ENCODE measurements around the gene TMEM39A.

TMEM39A gene

DNA sequence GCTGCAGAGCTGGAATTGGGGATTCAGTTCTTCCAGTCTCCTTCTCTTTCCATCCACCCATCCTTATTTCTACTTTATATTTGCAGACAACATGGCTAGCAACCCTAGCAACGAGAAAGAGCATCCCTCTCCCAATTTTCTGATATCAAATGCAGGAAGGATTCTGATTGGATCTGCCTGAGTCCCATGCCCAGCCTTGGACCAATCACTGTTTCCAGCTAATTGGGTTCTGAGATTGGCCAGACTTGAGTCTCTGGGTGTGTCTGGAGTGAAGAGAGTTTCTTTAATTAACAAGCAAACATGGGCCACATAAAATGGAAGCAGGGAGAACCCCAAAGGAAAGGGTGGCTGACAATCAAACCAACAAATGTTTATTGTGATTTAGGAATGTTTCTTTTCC, 60.6 kb downstream of the TMEM39A start:
- Histone ChIP-seq H3K4me1 (ENCODE audit: control insufficient read depth in 1 of 2, insufficient read depth in 2 of 2, low read length in 2 of 2) (no peaks in the 10 kb centered on the region), H3K27ac (ENCODE audit: low read depth, low read length) (no peak overlapping the region), H3K36me3 (ENCODE audit: control insufficient read depth in 1 of 2, insufficient read depth in 2 of 2, low read length in 2 of 2) (peaks cover 0 to 4% of the 10 kb centered on the region in 2 donors)

DNA sequence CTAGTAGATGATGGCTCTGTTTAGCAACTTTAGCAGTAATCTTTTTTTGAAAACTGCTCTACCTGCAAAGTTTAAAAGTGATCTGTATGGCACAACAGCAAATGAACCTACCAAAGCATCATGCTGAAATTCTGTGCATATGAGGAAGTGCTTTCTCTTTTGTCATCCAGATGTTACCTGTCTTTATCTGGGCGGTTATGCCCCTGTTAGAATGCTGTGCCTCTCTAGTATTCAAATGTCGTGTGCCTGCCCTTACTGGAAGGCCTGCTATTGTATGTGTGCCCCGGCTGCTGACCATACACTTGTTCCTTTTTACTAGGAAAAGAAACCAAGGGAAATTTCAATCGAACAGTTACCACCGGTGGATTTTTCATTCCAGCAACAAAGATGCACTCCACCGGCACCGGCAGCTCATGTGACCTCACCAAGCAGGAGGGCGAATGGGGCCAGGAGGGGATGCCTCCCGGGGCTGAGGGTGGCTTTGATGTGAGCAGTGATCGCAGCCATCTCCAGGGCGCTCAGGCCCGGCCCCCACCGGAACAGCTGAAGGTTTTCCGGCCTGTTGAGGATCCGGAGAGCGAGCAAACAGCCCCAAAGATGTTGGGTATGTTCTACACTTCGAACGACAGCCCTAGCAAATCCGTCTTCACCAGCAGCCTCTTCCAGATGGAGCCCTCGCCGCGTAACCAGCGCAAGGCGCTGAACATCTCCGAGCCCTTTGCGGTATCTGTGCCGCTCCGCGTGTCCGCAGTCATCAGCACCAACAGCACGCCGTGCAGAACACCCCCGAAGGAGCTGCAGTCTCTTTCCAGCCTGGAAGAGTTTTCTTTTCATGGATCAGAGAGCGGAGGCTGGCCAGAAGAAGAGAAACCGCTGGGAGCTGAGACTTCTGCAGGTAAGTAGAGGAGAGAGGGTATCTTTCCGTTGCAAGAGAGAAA, 61.6 kb downstream of the TMEM39A start:
- no peak overlapping the region for H3K27ac ChIP-seq (ENCODE audit: low read depth, low read length)
- no peak overlapping the region for H3K4me3 ChIP-seq (ENCODE audit: low read depth in 1 of 2, low read length in 2 of 2)
- H3K36me3 ChIP-seq (ENCODE audit: control insufficient read depth in 1 of 2, insufficient read depth in 2 of 2, low read length in 2 of 2) = peaks cover 0 to 9% of the 10 kb centered on the region in 2 donors

More for the DNA sequence above, 60.6 kb downstream of the TMEM39A start:
- Histone ChIP-seq H3K4me3 (ENCODE audit: low read depth in 1 of 2, low read length in 2 of 2) (no peak overlapping the region), H3K27me3 (ENCODE audit: control insufficient read depth in 1 of 2, insufficient read depth in 2 of 2, low read length in 2 of 2) (no peaks in the 10 kb centered on the region), H3K9me3 (ENCODE audit: control insufficient read depth in 1 of 2, low read length in 2 of 2) (no peaks in the 10 kb centered on the region), H3K9ac (ENCODE audit: low read depth in 1 of 2, low read length in 2 of 2) (no peak overlapping the region)

GRCh38 chr3:119401069-119401468, 62.3 kb downstream of the TMEM39A start:
- H3K4me3 ChIP-seq (ENCODE audit: low read depth in 1 of 2, low read length in 2 of 2) = no peak overlapping the region
- no peaks in the 10 kb centered on the region for H3K9me3 ChIP-seq (ENCODE audit: control insufficient read depth in 1 of 2, low read length in 2 of 2)
- H3K9ac ChIP-seq (ENCODE audit: low read depth in 1 of 2, low read length in 2 of 2) = no peak overlapping the region
- no peaks in the 10 kb centered on the region for H3K4me1 ChIP-seq (ENCODE audit: control insufficient read depth in 1 of 2, insufficient read depth in 2 of 2, low read length in 2 of 2)
- H3K36me3 ChIP-seq (ENCODE audit: control insufficient read depth in 1 of 2, insufficient read depth in 2 of 2, low read length in 2 of 2) = peaks cover 0 to 9% of the 10 kb centered on the region in 2 donors
- H3K27me3 ChIP-seq (ENCODE audit: control insufficient read depth in 1 of 2, insufficient read depth in 2 of 2, low read length in 2 of 2) = no peaks in the 10 kb centered on the region
- H3K27ac ChIP-seq (ENCODE audit: low read depth, low read length) = no peak overlapping the region

More for the DNA sequence above, 61.6 kb downstream of the TMEM39A start:
- Histone ChIP-seq H3K9me3 (ENCODE audit: control insufficient read depth in 1 of 2, low read length in 2 of 2) (no peaks in the 10 kb centered on the region), H3K4me1 (ENCODE audit: control insufficient read depth in 1 of 2, insufficient read depth in 2 of 2, low read length in 2 of 2) (no peaks in the 10 kb centered on the region), H3K27me3 (ENCODE audit: control insufficient read depth in 1 of 2, insufficient read depth in 2 of 2, low read length in 2 of 2) (no peaks in the 10 kb centered on the region), H3K9ac (ENCODE audit: low read depth in 1 of 2, low read length in 2 of 2) (no peak overlapping the region)

DNA sequence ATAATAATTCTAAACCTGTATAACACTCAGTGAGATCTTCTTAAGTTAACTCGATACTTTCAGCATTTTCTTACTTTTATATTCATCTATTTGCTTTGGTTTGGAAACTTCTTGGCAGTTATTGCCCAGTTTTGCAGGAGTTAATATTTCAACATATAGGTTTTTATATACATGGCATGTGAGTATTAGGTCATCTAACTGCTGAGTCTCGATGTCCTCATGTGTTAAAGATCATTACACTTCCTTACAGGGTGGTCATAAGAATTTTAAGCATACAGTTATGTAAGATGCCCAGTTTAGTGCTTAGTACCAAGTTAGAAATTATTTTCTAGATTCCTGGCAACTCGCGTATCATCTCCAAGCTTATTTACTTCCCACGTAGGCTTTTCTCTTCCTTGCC, 62.9 kb downstream of the TMEM39A start:
- Histone ChIP-seq H3K36me3 (ENCODE audit: control insufficient read depth in 1 of 2, insufficient read depth in 2 of 2, low read length in 2 of 2) (peaks cover 0 to 7% of the 10 kb centered on the region in 2 donors), H3K27ac (ENCODE audit: low read depth, low read length) (no peak overlapping the region), H3K9me3 (ENCODE audit: control insufficient read depth in 1 of 2, low read length in 2 of 2) (no peaks in the 10 kb centered on the region), H3K4me1 (ENCODE audit: control insufficient read depth in 1 of 2, insufficient read depth in 2 of 2, low read length in 2 of 2) (no peaks in the 10 kb centered on the region), H3K9ac (ENCODE audit: low read depth in 1 of 2, low read length in 2 of 2) (no peak overlapping the region), H3K4me3 (ENCODE audit: low read depth in 1 of 2, low read length in 2 of 2) (no peak overlapping the region), H3K27me3 (ENCODE audit: control insufficient read depth in 1 of 2, insufficient read depth in 2 of 2, low read length in 2 of 2) (no peaks in the 10 kb centered on the region)

DNA sequence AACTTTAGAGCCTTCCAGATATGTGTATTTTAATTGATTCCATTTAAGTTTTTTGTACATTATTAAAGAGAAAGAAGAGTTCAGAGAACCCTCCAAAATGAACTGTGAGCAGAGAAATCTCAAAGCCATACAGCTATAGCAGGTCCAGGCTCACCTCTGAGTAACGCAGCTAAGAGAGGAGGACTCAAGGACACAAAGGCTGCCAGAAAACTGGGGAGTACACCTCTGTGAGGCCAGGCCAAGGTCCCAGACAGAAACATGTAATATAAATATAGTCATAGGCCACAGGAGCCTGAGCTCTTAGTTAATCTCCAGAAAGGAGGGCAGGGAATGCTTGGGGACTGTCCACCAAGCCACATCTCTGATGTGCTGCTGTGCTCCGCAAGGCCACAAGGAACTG, 66.5 kb downstream of the TMEM39A start:
- H3K4me1 ChIP-seq (ENCODE audit: control insufficient read depth in 1 of 2, insufficient read depth in 2 of 2, low read length in 2 of 2) = no peaks in the 10 kb centered on the region
- H3K4me3 ChIP-seq (ENCODE audit: low read depth in 1 of 2, low read length in 2 of 2) = no peak overlapping the region
- no peak overlapping the region for H3K27ac ChIP-seq (ENCODE audit: low read depth, low read length)
- H3K9me3 ChIP-seq (ENCODE audit: control insufficient read depth in 1 of 2, low read length in 2 of 2) = no peaks in the 10 kb centered on the region
- no peaks in the 10 kb centered on the region for H3K27me3 ChIP-seq (ENCODE audit: control insufficient read depth in 1 of 2, insufficient read depth in 2 of 2, low read length in 2 of 2)
- no peak overlapping the region for H3K9ac ChIP-seq (ENCODE audit: low read depth in 1 of 2, low read length in 2 of 2)
- peaks cover 0 to 9% of the 10 kb centered on the region in 2 donors for H3K36me3 ChIP-seq (ENCODE audit: control insufficient read depth in 1 of 2, insufficient read depth in 2 of 2, low read length in 2 of 2)

DNA sequence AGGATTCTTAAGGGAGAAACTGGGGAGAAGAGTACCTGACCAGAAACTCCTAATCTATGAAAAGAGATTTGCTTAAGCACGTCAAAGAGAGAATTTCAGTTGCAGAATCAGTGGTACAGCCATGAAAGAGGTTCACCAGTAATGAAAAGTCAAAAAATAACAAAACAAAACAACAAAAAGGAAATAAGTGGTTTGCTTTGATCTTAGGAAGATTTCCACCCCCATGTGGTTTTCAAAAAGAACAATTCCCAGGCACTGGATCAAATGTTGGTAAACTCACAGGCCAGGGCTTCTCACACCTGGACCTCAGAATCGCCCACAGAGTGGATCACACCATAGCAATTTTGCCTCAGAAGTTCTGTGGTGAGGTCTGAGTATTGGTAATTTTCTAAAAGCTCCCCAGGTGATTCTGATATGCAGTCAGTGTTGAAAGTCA, 67.5 kb downstream of the TMEM39A start:
- H3K27ac ChIP-seq (ENCODE audit: low read depth, low read length) = no peak overlapping the region
- H3K36me3 ChIP-seq (ENCODE audit: control insufficient read depth in 1 of 2, insufficient read depth in 2 of 2, low read length in 2 of 2) = peaks cover 0 to 15% of the 10 kb centered on the region in 2 donors
- no peak overlapping the region for H3K4me3 ChIP-seq (ENCODE audit: low read depth in 1 of 2, low read length in 2 of 2)
- H3K4me1 ChIP-seq (ENCODE audit: control insufficient read depth in 1 of 2, insufficient read depth in 2 of 2, low read length in 2 of 2) = no peaks in the 10 kb centered on the region
- no peak overlapping the region for H3K9ac ChIP-seq (ENCODE audit: low read depth in 1 of 2, low read length in 2 of 2)
- H3K27me3 ChIP-seq (ENCODE audit: control insufficient read depth in 1 of 2, insufficient read depth in 2 of 2, low read length in 2 of 2) = no peaks in the 10 kb centered on the region
- no peaks in the 10 kb centered on the region for H3K9me3 ChIP-seq (ENCODE audit: control insufficient read depth in 1 of 2, low read length in 2 of 2)

DNA sequence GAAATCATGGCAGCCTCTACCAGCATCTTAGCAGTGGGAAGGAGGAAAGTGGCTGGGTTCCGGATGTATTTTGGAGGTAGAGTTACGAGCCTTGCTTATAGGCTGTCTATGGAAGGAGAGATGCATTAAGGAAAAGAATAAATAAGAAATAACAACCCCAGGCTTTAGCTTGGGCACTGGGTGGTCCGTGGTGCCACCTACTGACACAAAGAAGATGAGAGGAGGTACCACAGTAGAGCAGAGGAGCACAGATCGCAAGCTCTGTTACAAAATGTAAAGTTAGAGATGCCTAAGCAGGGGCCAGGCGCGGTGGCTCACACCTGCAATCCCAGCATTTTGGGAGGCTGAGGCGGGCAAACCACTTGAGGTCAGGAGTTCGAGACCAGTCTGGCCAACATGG, 74.8 kb downstream of the TMEM39A start:
- no peaks in the 10 kb centered on the region for H3K27me3 ChIP-seq (ENCODE audit: control insufficient read depth in 1 of 2, insufficient read depth in 2 of 2, low read length in 2 of 2)
- no peaks in the 10 kb centered on the region for H3K9me3 ChIP-seq (ENCODE audit: control insufficient read depth in 1 of 2, low read length in 2 of 2)
- no peak overlapping the region for H3K4me3 ChIP-seq (ENCODE audit: low read depth in 1 of 2, low read length in 2 of 2)
- no peak overlapping the region for H3K27ac ChIP-seq (ENCODE audit: low read depth, low read length)
- H3K9ac ChIP-seq (ENCODE audit: low read depth in 1 of 2, low read length in 2 of 2) = no peak overlapping the region
- H3K4me1 ChIP-seq (ENCODE audit: control insufficient read depth in 1 of 2, insufficient read depth in 2 of 2, low read length in 2 of 2) = no peaks in the 10 kb centered on the region
- peaks cover 0 to 17% of the 10 kb centered on the region in 2 donors for H3K36me3 ChIP-seq (ENCODE audit: control insufficient read depth in 1 of 2, insufficient read depth in 2 of 2, low read length in 2 of 2)

GRCh38 chr3:119382134-119382533, 81.3 kb downstream of the TMEM39A start:
- Histone ChIP-seq H3K36me3 (ENCODE audit: control insufficient read depth in 1 of 2, insufficient read depth in 2 of 2, low read length in 2 of 2) (peaks cover 0 to 8% of the 10 kb centered on the region in 2 donors), H3K4me1 (ENCODE audit: control insufficient read depth in 1 of 2, insufficient read depth in 2 of 2, low read length in 2 of 2) (no peaks in the 10 kb centered on the region), H3K27ac (ENCODE audit: low read depth, low read length) (no peak overlapping the region), H3K4me3 (ENCODE audit: low read depth in 1 of 2, low read length in 2 of 2) (no peak overlapping the region), H3K9me3 (ENCODE audit: control insufficient read depth in 1 of 2, low read length in 2 of 2) (no peaks in the 10 kb centered on the region), H3K9ac (ENCODE audit: low read depth in 1 of 2, low read length in 2 of 2) (no peak overlapping the region), H3K27me3 (ENCODE audit: control insufficient read depth in 1 of 2, insufficient read depth in 2 of 2, low read length in 2 of 2) (no peaks in the 10 kb centered on the region)

GRCh38 chr3:119380697-119381096, 82.7 kb downstream of the TMEM39A start:
- Histone ChIP-seq H3K36me3 (ENCODE audit: control insufficient read depth in 1 of 2, insufficient read depth in 2 of 2, low read length in 2 of 2) (peaks cover 0 to 8% of the 10 kb centered on the region in 2 donors), H3K27ac (ENCODE audit: low read depth, low read length) (no peak overlapping the region), H3K4me1 (ENCODE audit: control insufficient read depth in 1 of 2, insufficient read depth in 2 of 2, low read length in 2 of 2) (no peaks in the 10 kb centered on the region), H3K4me3 (ENCODE audit: low read depth in 1 of 2, low read length in 2 of 2) (no peak overlapping the region), H3K9ac (ENCODE audit: low read depth in 1 of 2, low read length in 2 of 2) (no peak overlapping the region), H3K9me3 (ENCODE audit: control insufficient read depth in 1 of 2, low read length in 2 of 2) (no peaks in the 10 kb centered on the region), H3K27me3 (ENCODE audit: control insufficient read depth in 1 of 2, insufficient read depth in 2 of 2, low read length in 2 of 2) (no peaks in the 10 kb centered on the region)

All from duodenal mucosa (tissue), 2 donors.